HG03354 (cell line): ENCODE results near the gene HNF4A.
"Not testable (repeated sequence)": the region's sequence is repeated elsewhere in the genome, so short reads cannot be mapped to it uniquely, and the experiment has no call there.

Experiments
- ATAC-seq: cut with Tn5 transposase; IDR thresholded peaks from one replicate; pipeline ENCODE4 v1.9.1; 2021; ENCODE audit warnings: mild to moderate bottlenecking; ENCODE audit not compliant: unreplicated experiment, poor library complexity, severe bottlenecking

The HNF4A gene

GRCh38 chr20:44355498-44356352 lies at the start of gene HNF4A:
Gene HNF4A, plus strand, starts transcription at chr20:44355699. Its CDS starts 106 bp downstream, at chr20:44355805.
- ATAC-seq: no peak

- ATAC-seq: no peak
Observed at GRCh38 chr20:44306927-44307326, 48.6 kb upstream of the HNF4A start.

GRCh38 chr20:44309763-44310663 lies 45.5 kb upstream of the HNF4A start:
- ATAC-seq: peak; percentile 7

- ATAC-seq: peak; percentile 92
Observed at GRCh38 chr20:44310664-44311639, 44.5 kb upstream of the HNF4A start, which contains the start of gene FITM2. Gene FITM2, minus strand, starts transcription at chr20:44311202. Its CDS starts 54 bp downstream, at chr20:44311148.

GRCh38 chr20:44314870-44315269 lies 40.6 kb upstream of the HNF4A start:
- no peak for ATAC-seq

- ATAC-seq: no peak
Observed at GRCh38 chr20:44319839-44320422, 35.6 kb upstream of the HNF4A start.

- no peak for ATAC-seq
Observed at GRCh38 chr20:44324343-44324742, 31.2 kb upstream of the HNF4A start.

GRCh38 chr20:44326391-44327159 lies 28.9 kb upstream of the HNF4A start:
- no peak for ATAC-seq

GRCh38 chr20:44327748-44328147 lies 27.8 kb upstream of the HNF4A start:
- not testable (repeated sequence) for ATAC-seq

- no peak for ATAC-seq
Observed at GRCh38 chr20:44328428-44328827, 27.1 kb upstream of the HNF4A start.

GRCh38 chr20:44331201-44331600 lies 24.3 kb upstream of the HNF4A start:
- ATAC-seq: no peak

- no peak for ATAC-seq
Observed at GRCh38 chr20:44334306-44334705, 21.2 kb upstream of the HNF4A start.

GRCh38 chr20:44334709-44335108 lies 20.8 kb upstream of the HNF4A start:
- no peak for ATAC-seq

GRCh38 chr20:44335675-44336074 lies 19.8 kb upstream of the HNF4A start:
- ATAC-seq: no peak

- ATAC-seq: no peak
Observed at GRCh38 chr20:44336086-44336485, 19.4 kb upstream of the HNF4A start.

GRCh38 chr20:44336725-44337380 lies 18.6 kb upstream of the HNF4A start, which contains the start of gene R3HDML:
Gene R3HDML, plus strand, starts transcription at chr20:44337043. Its CDS starts 115 bp downstream, at chr20:44337158.
- ATAC-seq: no peak

- no peak for ATAC-seq
Observed at GRCh38 chr20:44342248-44342647, 13.3 kb upstream of the HNF4A start.
